ENCODE data around the gene SLC22A23.

The SLC22A23 gene

GRCh38 chr6:3335169-3335568 lies 121.7 kb downstream of the SLC22A23 start:
- DNase-seq (ENCODE audit: extremely low spot score), result no peak
- POLR2A ChIA-PET, result no interaction called here
- TF ChIP-seq ZNF384 (IDR thresholded peaks at IDR 0.05) (no peak), NFRKB (IDR thresholded peaks at IDR 0.05) (no peak), ARNT (IDR thresholded peaks at IDR 0.05) (no peak), HDGF (IDR thresholded peaks at IDR 0.05; ENCODE audit: borderline replicate concordance) (no peak), SP1 (IDR thresholded peaks at IDR 0.05) (no peak), BHLHE40 (IDR thresholded peaks at IDR 0.05; ENCODE audit: borderline replicate concordance) (no peak), TARDBP (IDR thresholded peaks at IDR 0.05) (no peak), L3MBTL2 (conservative IDR thresholded peaks at IDR 0.05) (no peak), CTBP1 (IDR thresholded peaks at IDR 0.05; ENCODE audit: borderline replicate concordance) (no peak), FOXA1 (IDR thresholded peaks at IDR 0.05) (no peak), FOXK2 (IDR thresholded peaks at IDR 0.05) (no peak), ELF4 (IDR thresholded peaks at IDR 0.05) (no peak)
- TF ChIP-seq, protein P1, sequence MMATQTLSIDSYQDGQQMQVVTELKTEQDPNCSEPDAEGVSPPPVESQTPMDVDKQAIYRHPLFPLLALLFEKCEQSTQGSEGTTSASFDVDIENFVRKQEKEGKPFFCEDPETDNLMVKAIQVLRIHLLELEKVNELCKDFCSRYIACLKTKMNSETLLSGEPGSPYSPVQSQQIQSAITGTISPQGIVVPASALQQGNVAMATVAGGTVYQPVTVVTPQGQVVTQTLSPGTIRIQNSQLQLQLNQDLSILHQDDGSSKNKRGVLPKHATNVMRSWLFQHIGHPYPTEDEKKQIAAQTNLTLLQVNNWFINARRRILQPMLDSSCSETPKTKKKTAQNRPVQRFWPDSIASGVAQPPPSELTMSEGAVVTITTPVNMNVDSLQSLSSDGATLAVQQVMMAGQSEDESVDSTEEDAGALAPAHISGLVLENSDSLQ (IDR thresholded peaks at IDR 0.05), result no peak

GRCh38 chr6:3334555-3334954 lies 122.3 kb downstream of the SLC22A23 start:
- DNase-seq (ENCODE audit: extremely low spot score), result no peak
- CTCF ChIA-PET, result no interaction called here
- POLR2A ChIA-PET, result no interaction called here

More at GRCh38 chr6:3335169-3335568, 121.7 kb downstream of the SLC22A23 start:
- CTCF ChIA-PET, result interaction anchor here (0.7 kb wide), 1 partner anchor 8 kb away, joined by 3 read pairs; no protein-coding TSS in a partner anchor

GRCh38 chr6:3333263-3333662 lies 123.6 kb downstream of the SLC22A23 start:
- TF ChIP-seq HDGF (IDR thresholded peaks at IDR 0.05; ENCODE audit: borderline replicate concordance) (no peak), NFRKB (IDR thresholded peaks at IDR 0.05) (no peak), LEF1 (IDR thresholded peaks at IDR 0.05; ENCODE audit: borderline replicate concordance) (no peak), SP1 (IDR thresholded peaks at IDR 0.05) (no peak), FOXK2 (IDR thresholded peaks at IDR 0.05) (no peak), FOXA1 (IDR thresholded peaks at IDR 0.05) (no peak), L3MBTL2 (conservative IDR thresholded peaks at IDR 0.05) (no peak), CTBP1 (IDR thresholded peaks at IDR 0.05; ENCODE audit: borderline replicate concordance) (no peak)
- ChIA-PET POLR2A (no interaction called here), CTCF (no interaction called here)
- no peak for DNase-seq (ENCODE audit: extremely low spot score)

More at GRCh38 chr6:3334555-3334954, 122.3 kb downstream of the SLC22A23 start:
- TF ChIP-seq, protein P1 (IDR thresholded peaks at IDR 0.05), result no peak
- TF ChIP-seq ELF4 (IDR thresholded peaks at IDR 0.05) (no peak), CTBP1 (IDR thresholded peaks at IDR 0.05; ENCODE audit: borderline replicate concordance) (no peak), BHLHE40 (IDR thresholded peaks at IDR 0.05; ENCODE audit: borderline replicate concordance) (no peak), FOXA1 (IDR thresholded peaks at IDR 0.05) (no peak), SUZ12 (IDR thresholded peaks at IDR 0.05) (no peak), ZNF384 (IDR thresholded peaks at IDR 0.05) (no peak), HDGF (IDR thresholded peaks at IDR 0.05; ENCODE audit: borderline replicate concordance) (no peak), TARDBP (IDR thresholded peaks at IDR 0.05) (no peak), L3MBTL2 (conservative IDR thresholded peaks at IDR 0.05) (no peak), ARNT (IDR thresholded peaks at IDR 0.05) (no peak), FOXK2 (IDR thresholded peaks at IDR 0.05) (no peak), FOXM1 (IDR thresholded peaks at IDR 0.05; ENCODE audit: borderline replicate concordance) (no peak)

DNA sequence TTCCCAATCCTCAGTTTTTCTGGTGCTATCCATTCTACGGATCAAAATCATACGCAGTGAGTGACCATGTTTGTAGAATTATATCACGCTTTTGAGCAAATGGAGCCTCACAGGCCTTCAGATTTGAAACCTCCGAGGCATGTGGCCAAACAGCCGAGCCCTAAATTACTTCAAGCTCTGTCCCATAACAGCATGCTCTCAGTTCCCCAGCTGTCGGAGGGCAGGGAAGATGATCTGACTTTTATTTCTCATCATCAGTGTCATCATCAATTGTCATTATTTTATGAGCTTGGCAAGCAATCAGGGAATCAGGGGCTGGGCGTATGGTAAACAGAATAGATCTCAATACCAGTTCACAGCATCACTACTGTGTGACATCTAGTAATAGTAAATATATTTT lies 124.9 kb downstream of the SLC22A23 start:
- ChIA-PET POLR2A (no interaction called here), CTCF (no interaction called here)

GRCh38 chr6:3331494-3331893 lies 125.4 kb downstream of the SLC22A23 start:
- CTCF ChIA-PET, result interaction anchor here (0.6 to 1.8 kb wide), 2 partner anchors 12 to 46 kb away, joined by 3 to 9 read pairs; no protein-coding TSS in a partner anchor
- POLR2A ChIA-PET, result no interaction called here
- TF ChIP-seq FOXK2 (IDR thresholded peaks at IDR 0.05), result no peak
- TF ChIP-seq FOXM1 (IDR thresholded peaks at IDR 0.05; ENCODE audit: borderline replicate concordance), result no peak
- no peak for TF ChIP-seq BHLHE40 (IDR thresholded peaks at IDR 0.05; ENCODE audit: borderline replicate concordance)
- TF ChIP-seq, protein P1 (IDR thresholded peaks at IDR 0.05), result no peak
- no peak for TF ChIP-seq ZNF384 (IDR thresholded peaks at IDR 0.05)
- TF ChIP-seq L3MBTL2 (conservative IDR thresholded peaks at IDR 0.05), result no peak
- no peak for TF ChIP-seq CTBP1 (IDR thresholded peaks at IDR 0.05; ENCODE audit: borderline replicate concordance)
- no peak for TF ChIP-seq ARNT (IDR thresholded peaks at IDR 0.05)
- no peak for TF ChIP-seq HDGF (IDR thresholded peaks at IDR 0.05; ENCODE audit: borderline replicate concordance)
- TF ChIP-seq SP1 (IDR thresholded peaks at IDR 0.05), result no peak
- no peak for TF ChIP-seq FOXA1 (IDR thresholded peaks at IDR 0.05)
- TF ChIP-seq ELF4 (IDR thresholded peaks at IDR 0.05), result no peak
- no peak for TF ChIP-seq LEF1 (IDR thresholded peaks at IDR 0.05; ENCODE audit: borderline replicate concordance)
- TF ChIP-seq TARDBP (IDR thresholded peaks at IDR 0.05), result no peak
- DNase-seq (ENCODE audit: extremely low spot score), result no peak

More for the DNA sequence above, 124.9 kb downstream of the SLC22A23 start:
- TF ChIP-seq BHLHE40 (IDR thresholded peaks at IDR 0.05; ENCODE audit: borderline replicate concordance) (no peak), ZNF384 (IDR thresholded peaks at IDR 0.05) (no peak), TARDBP (IDR thresholded peaks at IDR 0.05) (no peak)
- DNase-seq (ENCODE audit: extremely low spot score), result no peak

DNA sequence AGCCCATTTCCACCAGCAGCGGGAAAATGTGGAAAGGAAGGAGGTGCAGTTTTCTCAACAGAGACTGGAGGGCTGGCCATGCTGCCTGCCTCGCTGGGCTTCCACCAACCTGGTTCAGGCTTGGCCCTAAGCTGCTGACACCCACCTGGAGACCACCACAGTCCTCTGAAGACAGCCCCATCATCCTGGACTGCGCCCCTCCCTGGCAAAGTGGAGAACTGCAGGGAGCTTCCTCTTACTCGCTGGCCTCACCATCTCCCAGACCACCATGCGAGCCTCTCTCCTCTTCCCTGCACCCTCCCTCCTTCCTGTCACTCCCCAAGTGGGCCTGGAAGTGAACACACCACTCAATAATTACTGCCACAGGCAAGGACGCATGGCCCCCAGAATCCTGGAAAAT lies 126.7 kb downstream of the SLC22A23 start:
- no peak for TF ChIP-seq ARNT (IDR thresholded peaks at IDR 0.05)
- TF ChIP-seq SP1 (IDR thresholded peaks at IDR 0.05), result no peak
- TF ChIP-seq NFRKB (IDR thresholded peaks at IDR 0.05), result no peak
- TF ChIP-seq L3MBTL2 (conservative IDR thresholded peaks at IDR 0.05), result no peak
- no peak for TF ChIP-seq TARDBP (IDR thresholded peaks at IDR 0.05)
- no peak for TF ChIP-seq CTBP1 (IDR thresholded peaks at IDR 0.05; ENCODE audit: borderline replicate concordance)
- no peak for TF ChIP-seq FOXK2 (IDR thresholded peaks at IDR 0.05)
- POLR2A ChIA-PET, result no interaction called here
- CTCF ChIA-PET, result interaction anchor here (0.5 to 1.8 kb wide), 4 partner anchors 10 to 229 kb away, joined by 4 to 9 read pairs (median 6); no protein-coding TSS in a partner anchor
- DNase-seq (ENCODE audit: extremely low spot score), result peak; percentile 20

Measured in HEK293T (cell line).